ENCODE data around the gene ACOT4.
"Not testable (repeated sequence)": the region's sequence is repeated elsewhere in the genome, so short reads cannot be mapped to it uniquely, and the experiment has no call there.

DNA sequence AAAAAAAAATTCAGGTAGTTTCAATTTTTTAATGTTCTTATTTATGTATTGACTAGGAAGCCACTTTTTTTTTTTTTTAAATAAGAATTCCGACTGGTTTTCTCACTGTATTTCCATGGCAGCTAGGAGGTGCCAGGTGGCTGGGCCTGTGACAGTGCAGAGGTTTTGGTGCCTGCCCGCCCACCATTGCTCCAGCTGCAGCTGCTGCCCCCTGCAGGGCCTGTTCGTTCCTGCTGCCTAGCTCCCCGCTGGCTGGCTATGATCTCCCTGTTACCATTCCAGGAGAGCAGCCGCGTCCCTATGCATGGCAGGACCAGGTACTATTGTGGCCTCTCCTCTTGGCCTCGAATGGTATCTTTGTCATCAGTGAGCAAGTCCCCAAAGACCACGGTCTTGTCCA is 20.8 kb upstream of the ACOT4 start:
- TF ChIP-seq, protein P1, sequence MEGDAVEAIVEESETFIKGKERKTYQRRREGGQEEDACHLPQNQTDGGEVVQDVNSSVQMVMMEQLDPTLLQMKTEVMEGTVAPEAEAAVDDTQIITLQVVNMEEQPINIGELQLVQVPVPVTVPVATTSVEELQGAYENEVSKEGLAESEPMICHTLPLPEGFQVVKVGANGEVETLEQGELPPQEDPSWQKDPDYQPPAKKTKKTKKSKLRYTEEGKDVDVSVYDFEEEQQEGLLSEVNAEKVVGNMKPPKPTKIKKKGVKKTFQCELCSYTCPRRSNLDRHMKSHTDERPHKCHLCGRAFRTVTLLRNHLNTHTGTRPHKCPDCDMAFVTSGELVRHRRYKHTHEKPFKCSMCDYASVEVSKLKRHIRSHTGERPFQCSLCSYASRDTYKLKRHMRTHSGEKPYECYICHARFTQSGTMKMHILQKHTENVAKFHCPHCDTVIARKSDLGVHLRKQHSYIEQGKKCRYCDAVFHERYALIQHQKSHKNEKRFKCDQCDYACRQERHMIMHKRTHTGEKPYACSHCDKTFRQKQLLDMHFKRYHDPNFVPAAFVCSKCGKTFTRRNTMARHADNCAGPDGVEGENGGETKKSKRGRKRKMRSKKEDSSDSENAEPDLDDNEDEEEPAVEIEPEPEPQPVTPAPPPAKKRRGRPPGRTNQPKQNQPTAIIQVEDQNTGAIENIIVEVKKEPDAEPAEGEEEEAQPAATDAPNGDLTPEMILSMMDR (conservative IDR thresholded peaks at IDR 0.05; ENCODE audit: low read depth, low read length): peak; percentile 73
- TF ChIP-seq EZH2 (IDR thresholded peaks at IDR 0.05; ENCODE audit: low read length, unreplicated experiment): not testable (repeated sequence)

Data from PC-3 (cell line).